Measurements from ENCODE around the gene FGF1.

FGF1 gene

GRCh38 chr5:142586552-142586951 is 99.3 kb downstream of the FGF1 start:
- no peak for TF ChIP-seq CTCF (IDR thresholded peaks at IDR 0.05; ENCODE audit: borderline replicate concordance, control extremely low read depth, extremely low read depth, insufficient read depth, missing control alignments)
- no peak for DNase-seq (ENCODE audit: low spot score)
- in situ Hi-C loops (cut with MboI; ENCODE audit: low sequenced_read_pairs, unreplicated experiment), result no loop called here

- in situ Hi-C loops (cut with MboI; ENCODE audit: low sequenced_read_pairs, unreplicated experiment), result no loop called here
- no peak for DNase-seq (ENCODE audit: low spot score)
- TF ChIP-seq CTCF (IDR thresholded peaks at IDR 0.05; ENCODE audit: borderline replicate concordance, control extremely low read depth, extremely low read depth, insufficient read depth, missing control alignments), result no peak
Observed at GRCh38 chr5:142585451-142585850, 100.4 kb downstream of the FGF1 start.

- in situ Hi-C loops (cut with MboI; ENCODE audit: low sequenced_read_pairs, unreplicated experiment), result no loop called here
- no peak for DNase-seq (ENCODE audit: low spot score)
- no peak for TF ChIP-seq CTCF (IDR thresholded peaks at IDR 0.05; ENCODE audit: borderline replicate concordance, control extremely low read depth, extremely low read depth, insufficient read depth, missing control alignments)
Observed at GRCh38 chr5:142584891-142585290, 101.0 kb downstream of the FGF1 start.

GRCh38 chr5:142578161-142578830 is 107.6 kb downstream of the FGF1 start:
- TF ChIP-seq CTCF (IDR thresholded peaks at IDR 0.05; ENCODE audit: borderline replicate concordance, control extremely low read depth, extremely low read depth, insufficient read depth, missing control alignments), result no peak
- in situ Hi-C loops (cut with MboI; ENCODE audit: low sequenced_read_pairs, unreplicated experiment), result no loop called here
- no peak for DNase-seq (ENCODE audit: low spot score)

- in situ Hi-C loops (cut with MboI; ENCODE audit: low sequenced_read_pairs, unreplicated experiment), result no loop called here
- DNase-seq (ENCODE audit: low spot score), result no peak
- no peak for TF ChIP-seq CTCF (IDR thresholded peaks at IDR 0.05; ENCODE audit: borderline replicate concordance, control extremely low read depth, extremely low read depth, insufficient read depth, missing control alignments)
Observed at GRCh38 chr5:142576804-142577203, 109.1 kb downstream of the FGF1 start.

GRCh38 chr5:142576303-142576702 is 109.6 kb downstream of the FGF1 start:
- no peak for TF ChIP-seq CTCF (IDR thresholded peaks at IDR 0.05; ENCODE audit: borderline replicate concordance, control extremely low read depth, extremely low read depth, insufficient read depth, missing control alignments)
- in situ Hi-C loops (cut with MboI; ENCODE audit: low sequenced_read_pairs, unreplicated experiment), result no loop called here

More at GRCh38 chr5:142576303-142576702, 109.6 kb downstream of the FGF1 start:
- no peak for DNase-seq (ENCODE audit: low spot score)

Measured in GM13976 (cell line).